Astrocyte (in vitro differentiated cells and primary cell): ENCODE data around the gene ADAMTS9.

ENCODE experiments used
- EZH2 ChIP-seq: IDR thresholded peaks from 2 replicates; pipeline ENCODE4 v1.6.1; 2012; ENCODE audit warnings: mild to moderate bottlenecking, low read length, inconsistent platforms; ENCODE audit not compliant: insufficient read depth
- TF ChIP-seq, protein P1 (sequence below): IDR thresholded peaks from 2 replicates; pipeline ENCODE4 v1.5.1; 2011; ENCODE audit warnings: low read depth, mild to moderate bottlenecking, inconsistent platforms, low read length, moderate library complexity; ENCODE audit not compliant: insufficient read depth

DNA sequence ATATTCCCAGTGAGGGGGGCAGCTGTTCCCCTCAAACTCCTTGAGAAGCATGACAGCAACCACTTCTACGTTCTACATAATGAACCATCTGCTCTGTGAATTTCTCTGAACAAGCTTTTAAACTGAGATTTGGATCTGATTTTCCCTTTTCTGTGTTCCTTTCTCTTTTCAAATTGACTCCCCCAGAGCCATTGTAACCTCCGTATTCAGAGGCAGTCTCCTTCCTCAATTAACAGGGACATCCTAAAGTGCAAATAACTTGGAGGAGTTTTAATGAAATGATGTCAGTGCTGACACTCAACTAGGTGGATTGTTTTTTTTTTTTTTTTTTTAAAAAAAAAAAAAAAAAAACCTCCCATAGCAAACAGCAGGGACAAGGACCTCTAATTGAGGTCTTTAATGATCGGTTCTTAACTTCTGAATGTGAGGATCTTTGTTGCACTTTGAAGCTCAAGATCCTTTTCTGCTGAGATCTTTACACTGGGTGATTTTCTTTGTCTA, 48.8 kb downstream of the ADAMTS9 start:
- TF ChIP-seq, protein P1, sequence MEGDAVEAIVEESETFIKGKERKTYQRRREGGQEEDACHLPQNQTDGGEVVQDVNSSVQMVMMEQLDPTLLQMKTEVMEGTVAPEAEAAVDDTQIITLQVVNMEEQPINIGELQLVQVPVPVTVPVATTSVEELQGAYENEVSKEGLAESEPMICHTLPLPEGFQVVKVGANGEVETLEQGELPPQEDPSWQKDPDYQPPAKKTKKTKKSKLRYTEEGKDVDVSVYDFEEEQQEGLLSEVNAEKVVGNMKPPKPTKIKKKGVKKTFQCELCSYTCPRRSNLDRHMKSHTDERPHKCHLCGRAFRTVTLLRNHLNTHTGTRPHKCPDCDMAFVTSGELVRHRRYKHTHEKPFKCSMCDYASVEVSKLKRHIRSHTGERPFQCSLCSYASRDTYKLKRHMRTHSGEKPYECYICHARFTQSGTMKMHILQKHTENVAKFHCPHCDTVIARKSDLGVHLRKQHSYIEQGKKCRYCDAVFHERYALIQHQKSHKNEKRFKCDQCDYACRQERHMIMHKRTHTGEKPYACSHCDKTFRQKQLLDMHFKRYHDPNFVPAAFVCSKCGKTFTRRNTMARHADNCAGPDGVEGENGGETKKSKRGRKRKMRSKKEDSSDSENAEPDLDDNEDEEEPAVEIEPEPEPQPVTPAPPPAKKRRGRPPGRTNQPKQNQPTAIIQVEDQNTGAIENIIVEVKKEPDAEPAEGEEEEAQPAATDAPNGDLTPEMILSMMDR = no peak
- TF ChIP-seq EZH2 = no peak
